ENCODE results near the gene IFNA21. TPM values are rescaled to one million over a fixed set of nuclear protein-coding genes. Genes with fewer than 3 reads are reported as not detected.
"Not testable (repeated sequence)": the region's sequence is repeated elsewhere in the genome, so short reads cannot be mapped to it uniquely, and the experiment has no call there.

IFNA21 gene
- polyA plus RNA-seq (2013) = 0.05 TPM

GRCh38 chr9:21166560-21166959 is at the start of gene IFNA21:
Gene IFNA21 (minus strand): TSS chr9:21166660. CDS start chr9:21166612, 48 bp downstream.
- H3K27ac ChIP-seq (ENCODE audit: insufficient read depth in 1 of 2, low read depth in 1 of 2, low read length in 2 of 2, poor library complexity in 1 of 2, severe bottlenecking in 2 of 2); H3K36me3 ChIP-seq (ENCODE audit: control insufficient read depth in 4 of 4, insufficient read depth in 4 of 4, low read length in 3 of 4); DNase-seq; H3K4me3 ChIP-seq (ENCODE audit: control insufficient read depth in 1 of 7, extremely low read depth in 1 of 7, insufficient read depth in 4 of 7, low read depth in 2 of 7, low read length in 6 of 7); H3K27me3 ChIP-seq (replicated peaks in 2 of 5; ENCODE audit: control insufficient read depth in 4 of 5, insufficient read depth in 5 of 5, low read length in 4 of 5); H3K9me3 ChIP-seq (ENCODE audit: control extremely low read depth in 1 of 5, control insufficient read depth in 4 of 5, insufficient read depth in 2 of 5, low read depth in 1 of 5, low read length in 4 of 5); CTCF ChIA-PET; POLR2A ChIA-PET; H3K4me1 ChIP-seq (ENCODE audit: control extremely low read depth in 1 of 4, control insufficient read depth in 4 of 4, insufficient read depth in 4 of 4, low read length in 3 of 4): not testable (repeated sequence)
- WGBS (ENCODE audit: insufficient coverage) = 100% methylated on average over 1 of the region's 2 CpGs

- H3K9me3 ChIP-seq (ENCODE audit: control extremely low read depth in 1 of 5, control insufficient read depth in 4 of 5, insufficient read depth in 2 of 5, low read depth in 1 of 5, low read length in 4 of 5); H3K36me3 ChIP-seq (ENCODE audit: control insufficient read depth in 4 of 4, insufficient read depth in 4 of 4, low read length in 3 of 4); POLR2A ChIA-PET; H3K27ac ChIP-seq (ENCODE audit: insufficient read depth in 1 of 2, low read depth in 1 of 2, low read length in 2 of 2, poor library complexity in 1 of 2, severe bottlenecking in 2 of 2); H3K27me3 ChIP-seq (replicated peaks in 2 of 5; ENCODE audit: control insufficient read depth in 4 of 5, insufficient read depth in 5 of 5, low read length in 4 of 5); H3K4me1 ChIP-seq (ENCODE audit: control extremely low read depth in 1 of 4, control insufficient read depth in 4 of 4, insufficient read depth in 4 of 4, low read length in 3 of 4): not testable (repeated sequence)
- 75% methylated on average over 1 of the region's 5 CpGs for WGBS (ENCODE audit: insufficient coverage)
- H3K4me3 ChIP-seq (ENCODE audit: control insufficient read depth in 1 of 7, extremely low read depth in 1 of 7, insufficient read depth in 4 of 7, low read depth in 2 of 7, low read length in 6 of 7) = peak overlapping the region in 1 of 7 experiments; percentile 42
- DNase-seq = peak; percentile 24 to 62 (median 59)
- CTCF ChIA-PET = interaction anchor here (0.5 to 1.6 kb wide), 7 partner anchors 10 to 238 kb away, joined by 3 to 5 read pairs (median 3); no protein-coding TSS in a partner anchor
These were observed 47.2 kb upstream of the IFNA21 start for GRCh38 chr9:21213411-21214326.

DNA sequence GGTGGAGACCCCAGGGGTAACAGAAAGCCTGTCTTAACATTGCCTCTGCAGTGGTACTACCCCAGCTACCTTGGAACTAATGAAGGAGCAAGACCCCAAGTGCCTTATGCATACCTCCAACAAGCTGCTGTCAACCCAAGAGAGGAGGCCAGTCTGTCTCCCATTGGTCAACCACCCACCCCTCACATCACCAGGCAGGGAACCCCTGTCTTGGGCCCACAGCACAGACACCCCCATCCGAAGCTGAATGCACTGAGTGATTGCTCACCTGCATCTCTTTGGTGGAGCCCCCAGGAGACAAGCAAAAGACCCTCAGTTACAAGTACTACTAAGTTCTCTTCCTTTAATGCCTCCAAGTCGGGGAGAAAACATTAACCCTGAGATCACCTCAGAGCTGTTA is 45.7 kb upstream of the IFNA21 start:
- H3K36me3 ChIP-seq (ENCODE audit: control insufficient read depth in 4 of 4, insufficient read depth in 4 of 4, low read length in 3 of 4); H3K27ac ChIP-seq (ENCODE audit: insufficient read depth in 1 of 2, low read depth in 1 of 2, low read length in 2 of 2, poor library complexity in 1 of 2, severe bottlenecking in 2 of 2); H3K4me3 ChIP-seq (ENCODE audit: control insufficient read depth in 1 of 7, extremely low read depth in 1 of 7, insufficient read depth in 4 of 7, low read depth in 2 of 7, low read length in 6 of 7); DNase-seq; H3K9me3 ChIP-seq (ENCODE audit: control extremely low read depth in 1 of 5, control insufficient read depth in 4 of 5, insufficient read depth in 2 of 5, low read depth in 1 of 5, low read length in 4 of 5); H3K27me3 ChIP-seq (replicated peaks in 2 of 5; ENCODE audit: control insufficient read depth in 4 of 5, insufficient read depth in 5 of 5, low read length in 4 of 5); POLR2A ChIA-PET; H3K4me1 ChIP-seq (ENCODE audit: control extremely low read depth in 1 of 4, control insufficient read depth in 4 of 4, insufficient read depth in 4 of 4, low read length in 3 of 4): not testable (repeated sequence)
- 100% methylated on average over 1 of the region's 2 CpGs for WGBS (ENCODE audit: insufficient coverage)
- CTCF ChIA-PET = interaction anchor here (0.6 to 2.4 kb wide), 5 partner anchors 8 to 101 kb away, joined by 3 to 5 read pairs (median 5); no protein-coding TSS in a partner anchor

- H3K36me3 ChIP-seq (ENCODE audit: control insufficient read depth in 4 of 4, insufficient read depth in 4 of 4, low read length in 3 of 4); POLR2A ChIA-PET; H3K4me3 ChIP-seq (ENCODE audit: control insufficient read depth in 1 of 7, extremely low read depth in 1 of 7, insufficient read depth in 4 of 7, low read depth in 2 of 7, low read length in 6 of 7); H3K4me1 ChIP-seq (ENCODE audit: control extremely low read depth in 1 of 4, control insufficient read depth in 4 of 4, insufficient read depth in 4 of 4, low read length in 3 of 4); H3K27ac ChIP-seq (ENCODE audit: insufficient read depth in 1 of 2, low read depth in 1 of 2, low read length in 2 of 2, poor library complexity in 1 of 2, severe bottlenecking in 2 of 2); DNase-seq; H3K27me3 ChIP-seq (replicated peaks in 2 of 5; ENCODE audit: control insufficient read depth in 4 of 5, insufficient read depth in 5 of 5, low read length in 4 of 5); H3K9me3 ChIP-seq (ENCODE audit: control extremely low read depth in 1 of 5, control insufficient read depth in 4 of 5, insufficient read depth in 2 of 5, low read depth in 1 of 5, low read length in 4 of 5): not testable (repeated sequence)
- CTCF ChIA-PET = interaction anchor here (1.0 to 2.4 kb wide), 3 partner anchors 8 to 31 kb away, joined by 3 to 5 read pairs (median 4); partner anchors contain the start of gene IFNA7
- WGBS (ENCODE audit: insufficient coverage) = no CpG with 5 or more reads among the region's 2 CpGs
These were observed 44.3 kb upstream of the IFNA21 start for GRCh38 chr9:21210782-21211181.

DNA sequence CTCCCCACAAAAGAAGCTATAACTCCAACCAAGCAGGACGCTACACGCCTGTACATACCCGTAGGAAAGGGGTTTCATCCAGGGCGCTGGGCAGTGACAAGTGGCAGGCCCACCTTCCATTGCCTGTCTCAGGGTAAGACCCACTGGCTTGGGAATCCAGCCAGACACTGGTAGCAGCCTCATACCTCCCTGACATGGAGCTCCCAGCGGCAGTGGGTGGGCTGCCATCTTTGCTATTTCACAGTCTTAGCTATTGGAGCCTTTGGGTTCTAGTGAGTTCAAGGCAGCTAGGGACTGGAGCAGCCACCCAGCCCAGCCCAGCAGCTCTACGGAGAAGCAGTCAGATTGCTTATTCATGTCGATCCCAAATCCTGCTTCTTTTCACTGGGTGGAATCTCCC is 43.9 kb upstream of the IFNA21 start:
- POLR2A ChIA-PET = no interaction called here
- WGBS (ENCODE audit: insufficient coverage) = 100% methylated on average over 7 of the region's 7 CpGs

GRCh38 chr9:21207043-21207442 is 40.6 kb upstream of the IFNA21 start, which contains the start of gene IFNA10:
Gene IFNA10 (minus strand): TSS chr9:21207143. CDS start chr9:21207097, 46 bp downstream.
- POLR2A ChIA-PET; H3K4me1 ChIP-seq (ENCODE audit: control extremely low read depth in 1 of 4, control insufficient read depth in 4 of 4, insufficient read depth in 4 of 4, low read length in 3 of 4); H3K27me3 ChIP-seq (replicated peaks in 2 of 5; ENCODE audit: control insufficient read depth in 4 of 5, insufficient read depth in 5 of 5, low read length in 4 of 5); H3K4me3 ChIP-seq (ENCODE audit: control insufficient read depth in 1 of 7, extremely low read depth in 1 of 7, insufficient read depth in 4 of 7, low read depth in 2 of 7, low read length in 6 of 7); CTCF ChIA-PET; DNase-seq; H3K9me3 ChIP-seq (ENCODE audit: control extremely low read depth in 1 of 5, control insufficient read depth in 4 of 5, insufficient read depth in 2 of 5, low read depth in 1 of 5, low read length in 4 of 5); H3K36me3 ChIP-seq (ENCODE audit: control insufficient read depth in 4 of 4, insufficient read depth in 4 of 4, low read length in 3 of 4); H3K27ac ChIP-seq (ENCODE audit: insufficient read depth in 1 of 2, low read depth in 1 of 2, low read length in 2 of 2, poor library complexity in 1 of 2, severe bottlenecking in 2 of 2): not testable (repeated sequence)
- no CpG with 5 or more reads among the region's 3 CpGs for WGBS (ENCODE audit: insufficient coverage)

More for the DNA sequence above, 43.9 kb upstream of the IFNA21 start:
- H3K27ac ChIP-seq (ENCODE audit: insufficient read depth in 1 of 2, low read depth in 1 of 2, low read length in 2 of 2, poor library complexity in 1 of 2, severe bottlenecking in 2 of 2) = no peak overlapping the region
- no peak for DNase-seq
- H3K36me3 ChIP-seq (ENCODE audit: control insufficient read depth in 4 of 4, insufficient read depth in 4 of 4, low read length in 3 of 4) = no peaks in the 10 kb centered on the region
- no peaks in the 10 kb centered on the region for H3K27me3 ChIP-seq (replicated peaks in 2 of 5; ENCODE audit: control insufficient read depth in 4 of 5, insufficient read depth in 5 of 5, low read length in 4 of 5)
- H3K4me3 ChIP-seq (ENCODE audit: control insufficient read depth in 1 of 7, extremely low read depth in 1 of 7, insufficient read depth in 4 of 7, low read depth in 2 of 7, low read length in 6 of 7) = no peak overlapping the region
- no peaks in the 10 kb centered on the region for H3K9me3 ChIP-seq (ENCODE audit: control extremely low read depth in 1 of 5, control insufficient read depth in 4 of 5, insufficient read depth in 2 of 5, low read depth in 1 of 5, low read length in 4 of 5)
- no peaks in the 10 kb centered on the region for H3K4me1 ChIP-seq (ENCODE audit: control extremely low read depth in 1 of 4, control insufficient read depth in 4 of 4, insufficient read depth in 4 of 4, low read length in 3 of 4)
- CTCF ChIA-PET = interaction anchor here (1.0 to 1.2 kb wide), 2 partner anchors 8 to 15 kb away, joined by 3 to 4 read pairs; partner anchors contain the start of gene IFNA7

DNA sequence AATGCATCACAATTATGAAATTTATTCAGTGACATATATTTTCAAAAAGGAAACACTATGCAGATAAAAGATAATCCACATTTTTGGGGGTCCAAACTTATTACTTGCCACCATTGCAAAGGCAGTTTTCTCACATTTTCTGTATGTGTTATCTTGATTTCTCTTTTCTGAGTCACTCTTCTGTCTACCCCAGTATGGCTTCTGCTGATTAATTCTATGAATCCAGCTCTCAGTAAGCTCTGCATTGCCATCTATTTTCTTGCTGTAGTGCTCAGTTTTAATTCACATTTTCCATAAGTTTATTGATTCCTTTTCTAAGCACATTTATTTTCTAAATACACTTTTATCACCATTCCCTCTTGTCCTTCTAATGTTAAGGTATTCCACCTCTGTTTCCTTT is 38.7 kb upstream of the IFNA21 start:
- H3K4me3 ChIP-seq (ENCODE audit: control insufficient read depth in 1 of 7, extremely low read depth in 1 of 7, insufficient read depth in 4 of 7, low read depth in 2 of 7, low read length in 6 of 7) = no peak overlapping the region
- H3K27me3 ChIP-seq (replicated peaks in 2 of 5; ENCODE audit: control insufficient read depth in 4 of 5, insufficient read depth in 5 of 5, low read length in 4 of 5) = no peaks in the 10 kb centered on the region
- no peak for DNase-seq
- POLR2A ChIA-PET = no interaction called here
- H3K36me3 ChIP-seq (ENCODE audit: control insufficient read depth in 4 of 4, insufficient read depth in 4 of 4, low read length in 3 of 4) = no peaks in the 10 kb centered on the region
- H3K9me3 ChIP-seq (ENCODE audit: control extremely low read depth in 1 of 5, control insufficient read depth in 4 of 5, insufficient read depth in 2 of 5, low read depth in 1 of 5, low read length in 4 of 5) = no peaks in the 10 kb centered on the region
- H3K4me1 ChIP-seq (ENCODE audit: control extremely low read depth in 1 of 4, control insufficient read depth in 4 of 4, insufficient read depth in 4 of 4, low read length in 3 of 4) = no peaks in the 10 kb centered on the region
- CTCF ChIA-PET = no interaction called here
- no peak overlapping the region for H3K27ac ChIP-seq (ENCODE audit: insufficient read depth in 1 of 2, low read depth in 1 of 2, low read length in 2 of 2, poor library complexity in 1 of 2, severe bottlenecking in 2 of 2)

Data from common myeloid progenitor, CD34-positive (primary cell).